A673 (cell line): ENCODE data around the gene VPS13C. TPM values are rescaled to one million over a fixed set of nuclear protein-coding genes. Genes with fewer than 3 reads are reported as not detected.

Experiments
- BruUV-seq: library from RNA; stranded (reverse); fragments of 400-500 nt; replicated peaks from 2 replicates; lab custom pipeline; 2021; lab: Mats Ljungman, UMichigan
- CTCF ChIA-PET: fragments of 300-600 bp; sonication (Branson Sonifier 250); formaldehyde crosslinking; loops from one replicate; lab custom pipeline; 2022; ENCODE audit warnings: antibody characterized with exemption; lab: Charles Lee
- POLR2A ChIA-PET: fragments of 300-600 bp; sonication (Branson Sonifier 250); formaldehyde crosslinking; loops from one replicate; lab custom pipeline; 2022; ENCODE audit warnings: antibody characterized with exemption; ENCODE audit not compliant: low non-redundant PET; lab: Charles Lee
- DNase-seq: peaks from one replicate; pipeline ENCODE4 v3.0.0-alpha.2; 2015; ENCODE audit warnings: low spot score
- H3K27ac ChIP-seq: fragments of 200-600 bp; sonication (generic); 2 replicates; pipeline ENCODE4 v1.5.1; 2016; ENCODE audit warnings: mixed run types, low read depth, mild to moderate bottlenecking, mixed read lengths, antibody characterized with exemption, low read length; ENCODE audit not compliant: poor library complexity, severe bottlenecking
- H3K27me3 ChIP-seq: fragments of 200-600 bp; sonication (generic); replicated peaks from 2 replicates; pipeline ENCODE4 v1.6.1; 2017; ENCODE audit warnings: mixed run types, low read depth, mild to moderate bottlenecking, mixed read lengths, antibody characterized with exemption, low read length; ENCODE audit not compliant: insufficient read depth, poor library complexity
- H3K36me3 ChIP-seq: fragments of 200-600 bp; sonication (generic); 2 replicates; pipeline ENCODE4 v1.6.1; 2016; ENCODE audit warnings: mixed run types, mild to moderate bottlenecking, mixed read lengths, antibody characterized with exemption, low read length; ENCODE audit not compliant: insufficient read depth, poor library complexity, severe bottlenecking
- H3K4me1 ChIP-seq: fragments of 200-600 bp; sonication (generic); 2 replicates; pipeline ENCODE4 v1.6.1; 2017; ENCODE audit warnings: mixed run types, mild to moderate bottlenecking, mixed read lengths, antibody characterized with exemption, low read length; ENCODE audit not compliant: insufficient read depth, poor library complexity, severe bottlenecking
- H3K4me3 ChIP-seq: fragments of 200-600 bp; sonication (generic); 2 replicates; pipeline ENCODE4 v1.5.1; 2016; ENCODE audit warnings: low read depth, mixed run types, mild to moderate bottlenecking, mixed read lengths, low read length; ENCODE audit not compliant: poor library complexity, severe bottlenecking
- H3K9me3 ChIP-seq: fragments of 200-600 bp; sonication (generic); 2 replicates; pipeline ENCODE4 v1.6.1; 2016; ENCODE audit warnings: mixed run types, low read depth, mild to moderate bottlenecking, mixed read lengths, antibody characterized with exemption, low read length; ENCODE audit not compliant: poor library complexity, severe bottlenecking
- EZH2 ChIP-seq: fragments of 200-600 bp; sonication (generic); IDR thresholded peaks from 2 replicates; pipeline ENCODE4 v1.6.1; 2017; ENCODE audit warnings: borderline replicate concordance, low read depth, mild to moderate bottlenecking, mixed read lengths, antibody characterized with exemption, low read length; ENCODE audit not compliant: poor library complexity, severe bottlenecking
- intact Hi-C: fragments of 100-400 bp; cut with micrococcal nuclease; formaldehyde crosslinking; loops from one replicate; pipeline ENCODE4 v1.10.0; 2022; ENCODE audit not compliant: unreplicated experiment
- total RNA-seq: library from RNA; stranded (reverse); gene quantifications from 2 replicates; pipeline ENCODE4 v1.2.3, GENCODE V29; 2021
- TF ChIP-seq, protein P1 (sequence below): fragments of 300-800, 200-600 bp; sonication (generic); conservative IDR thresholded peaks from 2 replicates; pipeline ENCODE4 v1.5.1; 2017; ENCODE audit warnings: low read depth, mild to moderate bottlenecking, antibody characterized with exemption, low read length, moderate library complexity, mixed read lengths

Gene VPS13C
- total RNA-seq, 1 experiment from 2014 or later: 31.0 TPM

DNA sequence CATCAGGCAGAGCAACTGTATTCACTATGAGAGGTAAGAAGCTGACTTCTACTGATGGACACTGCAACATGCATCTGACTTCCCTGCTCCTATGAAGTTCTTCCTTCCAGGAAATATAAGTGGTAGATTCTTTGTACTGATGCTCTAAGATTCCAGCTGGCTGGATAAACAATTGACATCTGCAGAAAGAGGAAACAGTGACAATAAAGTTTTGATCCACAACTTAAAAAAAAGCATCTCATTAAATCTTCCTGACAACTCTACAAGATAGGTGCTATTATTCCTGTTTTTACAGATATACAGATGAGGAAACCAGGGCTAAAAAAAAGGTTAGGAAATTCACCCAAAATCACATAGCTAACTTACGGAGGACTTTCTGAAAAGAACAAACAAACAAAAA, 142.8 kb downstream of the VPS13C start:
- Histone ChIP-seq H3K36me3 (peaks cover 13% of the 10 kb centered on the region), H3K4me3 (no peak overlapping the region), H3K27me3 (no peaks in the 10 kb centered on the region), H3K9me3 (no peaks in the 10 kb centered on the region), H3K4me1 (peaks cover 6% of the 10 kb centered on the region), H3K27ac (no peak overlapping the region)
- no TSS peak for BruUV-seq
- no peak for DNase-seq
- TF ChIP-seq EZH2: no peak
- TF ChIP-seq, protein P1, sequence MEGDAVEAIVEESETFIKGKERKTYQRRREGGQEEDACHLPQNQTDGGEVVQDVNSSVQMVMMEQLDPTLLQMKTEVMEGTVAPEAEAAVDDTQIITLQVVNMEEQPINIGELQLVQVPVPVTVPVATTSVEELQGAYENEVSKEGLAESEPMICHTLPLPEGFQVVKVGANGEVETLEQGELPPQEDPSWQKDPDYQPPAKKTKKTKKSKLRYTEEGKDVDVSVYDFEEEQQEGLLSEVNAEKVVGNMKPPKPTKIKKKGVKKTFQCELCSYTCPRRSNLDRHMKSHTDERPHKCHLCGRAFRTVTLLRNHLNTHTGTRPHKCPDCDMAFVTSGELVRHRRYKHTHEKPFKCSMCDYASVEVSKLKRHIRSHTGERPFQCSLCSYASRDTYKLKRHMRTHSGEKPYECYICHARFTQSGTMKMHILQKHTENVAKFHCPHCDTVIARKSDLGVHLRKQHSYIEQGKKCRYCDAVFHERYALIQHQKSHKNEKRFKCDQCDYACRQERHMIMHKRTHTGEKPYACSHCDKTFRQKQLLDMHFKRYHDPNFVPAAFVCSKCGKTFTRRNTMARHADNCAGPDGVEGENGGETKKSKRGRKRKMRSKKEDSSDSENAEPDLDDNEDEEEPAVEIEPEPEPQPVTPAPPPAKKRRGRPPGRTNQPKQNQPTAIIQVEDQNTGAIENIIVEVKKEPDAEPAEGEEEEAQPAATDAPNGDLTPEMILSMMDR: no peak
- intact Hi-C loops: no loop called here
- ChIA-PET CTCF (no interaction called here), POLR2A (no interaction called here)

DNA sequence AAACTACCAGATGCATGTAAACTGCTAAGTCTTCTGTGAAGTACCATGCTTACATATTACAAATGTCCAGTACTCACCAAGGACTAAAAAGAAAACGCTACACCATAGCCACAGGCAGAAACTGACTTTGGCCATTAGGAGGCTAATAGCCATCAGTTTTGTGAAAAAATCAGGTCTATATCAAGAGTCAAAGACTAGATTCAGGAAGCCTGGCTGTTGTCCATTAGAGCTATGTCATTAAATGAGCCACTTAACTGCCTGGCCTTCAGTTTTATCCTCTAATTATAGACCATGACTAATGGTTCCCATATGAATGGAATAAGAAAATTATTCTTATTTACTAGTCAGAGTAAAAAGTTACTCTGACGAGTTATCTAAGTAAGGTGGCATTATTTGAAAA, 144.1 kb downstream of the VPS13C start:
- Histone ChIP-seq H3K4me3 (no peak overlapping the region), H3K27me3 (no peaks in the 10 kb centered on the region), H3K4me1 (peaks cover 6% of the 10 kb centered on the region), H3K36me3 (peaks cover 13% of the 10 kb centered on the region), H3K27ac (no peak overlapping the region), H3K9me3 (no peaks in the 10 kb centered on the region)
- ChIA-PET CTCF (no interaction called here), POLR2A (no interaction called here)
- no TSS peak for BruUV-seq
- TF ChIP-seq EZH2: no peak
- TF ChIP-seq, protein P1: no peak
- peak; percentile 65 for DNase-seq
- intact Hi-C loops: no loop called here

DNA sequence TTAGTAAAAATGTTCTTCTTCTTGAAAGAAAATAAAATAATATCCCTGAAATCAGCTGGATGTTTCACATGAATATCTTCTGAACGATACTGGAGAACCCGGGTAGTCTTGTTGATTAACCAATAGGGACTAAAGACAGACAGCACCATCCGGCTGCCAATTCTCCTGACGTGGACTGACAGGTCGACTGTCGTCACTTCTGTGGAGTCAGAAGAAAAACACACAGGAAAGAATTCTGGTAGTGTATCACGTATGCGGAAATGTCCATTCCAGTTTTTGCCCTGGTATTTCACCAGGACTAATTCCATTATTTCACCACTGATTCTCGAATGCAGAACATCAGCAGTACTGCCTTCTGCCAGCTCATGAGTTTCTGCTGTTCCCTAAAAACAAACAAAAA, 144.6 kb downstream of the VPS13C start:
- DNase-seq: no peak
- no TSS peak for BruUV-seq
- Histone ChIP-seq H3K27me3 (no peaks in the 10 kb centered on the region), H3K36me3 (peaks cover 13% of the 10 kb centered on the region), H3K9me3 (no peaks in the 10 kb centered on the region), H3K27ac (no peak overlapping the region), H3K4me1 (peaks cover 6% of the 10 kb centered on the region), H3K4me3 (no peak overlapping the region)
- TF ChIP-seq EZH2: no peak
- TF ChIP-seq, protein P1: no peak
- ChIA-PET POLR2A (no interaction called here), CTCF (no interaction called here)
- intact Hi-C loops: no loop called here
